IPS-11a (cell line): Measurements from ENCODE around the gene TMF1.

Experiments used
- H3K4me3 ChIP-seq: one replicate; pipeline ENCODE4 v1.5.1; 2013; ENCODE audit warnings: low read depth, low read length, control low read depth

The TMF1 gene

GRCh38 chr3:69081583-69082262 is 29.6 kb upstream of the TMF1 start:
- no peak overlapping the region for H3K4me3 ChIP-seq

DNA sequence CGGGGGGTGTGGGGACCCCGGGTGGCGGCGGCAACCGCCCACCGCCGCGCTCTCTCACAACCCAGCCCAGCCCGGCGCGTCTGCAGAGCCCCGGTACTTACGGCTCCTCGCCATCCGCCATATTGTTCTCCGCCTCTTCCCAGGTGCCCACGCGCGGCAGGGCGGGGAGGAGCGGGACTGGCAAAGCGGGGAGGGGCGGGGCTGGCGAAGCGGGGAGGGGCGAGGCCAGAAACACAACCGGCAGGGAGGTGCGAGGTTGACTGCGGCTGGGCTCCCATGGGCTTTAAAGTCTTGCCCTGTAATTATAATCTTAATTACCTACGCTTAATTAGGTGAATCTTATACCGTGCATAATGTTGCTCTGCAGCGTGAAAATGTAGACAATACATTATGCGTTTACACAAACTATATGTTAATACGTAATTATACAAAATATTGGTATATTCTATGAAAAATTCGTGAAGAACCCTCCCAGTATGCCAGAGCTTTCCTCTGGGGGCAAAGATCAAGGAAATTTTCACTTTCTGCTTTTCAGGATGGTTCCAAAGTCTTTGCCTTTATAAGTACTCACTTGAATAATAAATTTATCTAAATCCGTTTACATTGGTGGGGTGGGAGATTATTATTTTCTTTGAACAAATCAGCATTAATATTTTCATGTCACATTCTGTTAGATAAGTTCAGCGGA is 28.2 kb upstream of the TMF1 start, which contains the start of gene UBA3:
Gene UBA3, minus strand, starts transcription at position 133 of the 688 bp plus-strand sequence. Its CDS starts 12 bp downstream, at position 121.
- H3K4me3 ChIP-seq = peak within 1 kb of the TSS; percentile 77

DNA sequence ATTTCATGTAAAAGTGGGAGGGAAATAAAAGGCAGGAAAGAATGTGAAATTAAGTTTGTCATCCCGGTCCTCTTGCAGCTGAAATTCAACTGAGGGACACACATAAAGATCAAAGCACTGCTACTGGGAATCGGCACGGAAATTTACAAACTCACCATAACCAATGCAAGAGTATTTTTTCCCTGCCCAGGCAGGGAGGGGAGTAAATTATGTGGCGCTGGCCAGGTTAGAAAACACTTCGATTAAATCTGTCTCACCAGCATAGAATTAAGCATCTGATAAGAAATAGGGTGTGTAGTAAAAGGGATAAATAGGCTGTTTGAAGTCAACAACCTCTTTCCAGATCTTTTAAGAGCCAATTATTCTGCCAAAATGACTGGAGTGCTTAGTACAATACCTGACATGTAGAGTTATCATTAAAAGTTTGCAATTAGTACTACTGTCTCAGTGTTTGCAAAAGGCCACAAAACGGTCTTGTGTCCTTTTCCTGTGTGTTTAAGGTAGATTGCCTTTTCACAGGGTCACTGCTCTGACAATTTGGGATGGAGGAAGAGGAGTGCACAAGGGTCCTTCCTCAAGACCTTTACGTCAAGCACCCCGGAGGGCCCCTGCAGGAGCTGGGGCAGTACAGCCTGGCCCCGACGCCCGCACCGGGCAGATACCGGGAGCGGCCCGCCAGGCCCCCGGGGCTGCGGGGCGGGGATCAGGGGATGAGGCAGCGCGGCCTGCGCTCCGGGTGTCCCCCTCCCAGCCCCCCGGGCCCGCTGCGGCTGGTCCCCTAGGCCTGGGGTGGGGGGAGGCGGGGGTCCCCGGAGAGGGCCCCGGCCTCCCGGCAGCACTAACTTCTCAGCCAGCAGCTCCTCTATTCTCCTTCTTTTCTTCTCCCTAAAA is 27.4 kb upstream of the TMF1 start:
- H3K4me3 ChIP-seq = peak overlapping the region; percentile 77

DNA sequence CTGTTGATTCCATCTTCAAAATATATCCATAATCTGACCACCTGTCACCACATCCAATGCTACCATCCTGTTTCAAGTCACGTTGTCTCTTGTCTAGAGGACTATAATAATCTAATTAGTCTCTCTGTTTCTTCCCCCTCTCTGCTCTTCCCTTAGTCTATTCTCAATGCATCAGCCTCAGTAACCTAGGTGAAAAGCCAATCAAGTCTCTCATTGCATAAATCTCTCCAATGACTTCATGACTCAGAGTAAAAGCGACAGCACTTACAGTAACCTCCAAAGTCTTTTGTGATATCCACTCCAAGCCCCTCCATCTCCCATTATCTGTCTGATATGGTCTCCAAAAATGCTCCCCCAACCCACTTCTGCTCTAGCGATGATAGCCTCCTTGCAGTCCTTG is 20.8 kb upstream of the TMF1 start:
- no peak overlapping the region for H3K4me3 ChIP-seq

- H3K4me3 ChIP-seq = no peak overlapping the region
These were observed 14.0 kb upstream of the TMF1 start for GRCh38 chr3:69066121-69066520.

GRCh38 chr3:69065318-69065964 is 13.3 kb upstream of the TMF1 start:
- H3K4me3 ChIP-seq = no peak overlapping the region

DNA sequence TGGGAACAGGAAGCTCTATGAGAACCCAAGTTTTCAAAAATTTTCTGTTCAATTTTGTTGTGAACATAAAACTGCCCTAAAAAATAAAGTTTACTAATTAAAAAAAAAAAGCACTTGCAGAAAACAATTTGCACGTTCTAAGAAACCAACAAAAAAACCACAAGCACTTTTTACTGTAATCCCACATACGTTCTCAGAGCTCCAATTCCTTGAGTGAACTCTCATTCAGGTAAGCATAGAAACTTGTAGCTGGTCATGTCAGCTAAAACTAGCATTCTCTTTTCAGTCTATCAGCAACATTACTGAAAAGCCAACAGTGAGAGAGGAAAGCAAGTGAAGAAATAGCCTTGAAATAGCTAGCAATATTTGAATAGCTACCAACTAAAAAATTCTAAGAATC is 11.5 kb upstream of the TMF1 start:
- no peak overlapping the region for H3K4me3 ChIP-seq

- no peak overlapping the region for H3K4me3 ChIP-seq
These were observed 7.6 kb upstream of the TMF1 start for GRCh38 chr3:69059688-69060087.

GRCh38 chr3:69058947-69059224 is 6.8 kb upstream of the TMF1 start:
- H3K4me3 ChIP-seq = no peak overlapping the region

- no peak overlapping the region for H3K4me3 ChIP-seq
These were observed 6.2 kb upstream of the TMF1 start for GRCh38 chr3:69058180-69058946.

DNA sequence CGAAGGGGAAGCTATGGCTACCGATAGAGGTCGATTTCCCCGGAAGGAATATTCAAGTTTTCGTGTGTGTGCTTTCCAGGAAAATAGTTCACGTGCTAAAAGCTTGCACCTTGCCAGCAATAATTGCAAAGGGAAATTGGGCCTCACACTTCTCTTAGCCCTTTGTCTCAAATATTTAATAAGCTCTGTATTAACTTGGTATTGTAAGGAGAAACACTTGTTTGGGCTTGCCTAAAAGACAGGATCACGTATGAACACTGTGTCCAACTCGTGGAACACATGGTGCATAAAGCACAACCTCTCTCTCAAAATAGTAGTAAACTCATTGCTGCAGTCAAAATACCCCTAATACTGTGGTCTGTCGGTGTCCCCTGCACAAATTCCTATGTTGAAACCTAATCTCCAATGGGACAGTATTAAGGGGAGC is 352 bp upstream of the TMF1 start:
- peak overlapping the region; percentile 91 for H3K4me3 ChIP-seq

DNA sequence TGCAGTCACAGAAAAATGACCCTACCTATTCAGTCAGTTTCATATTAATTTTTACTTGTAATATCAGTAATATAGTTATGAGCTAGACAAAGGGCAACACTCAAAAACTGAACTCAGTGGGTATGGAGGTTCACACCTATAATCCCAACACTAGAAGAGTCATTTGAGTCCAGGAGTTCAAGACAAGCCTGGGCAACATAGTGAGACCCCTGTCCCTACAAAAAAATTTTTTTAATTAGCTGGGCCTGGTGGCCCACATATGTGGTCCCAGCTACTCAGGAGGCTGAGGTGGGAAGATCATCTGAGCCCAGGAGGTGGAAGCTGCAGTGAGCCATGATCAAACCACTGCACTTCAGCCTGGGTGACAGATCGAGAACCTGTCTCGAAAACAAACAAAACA is 3.1 kb downstream of the TMF1 start:
- no peak overlapping the region for H3K4me3 ChIP-seq

- no peak overlapping the region for H3K4me3 ChIP-seq
These were observed 7.5 kb downstream of the TMF1 start for GRCh38 chr3:69044608-69045007.

GRCh38 chr3:69033470-69033869 is 18.7 kb downstream of the TMF1 start:
- no peak overlapping the region for H3K4me3 ChIP-seq

DNA sequence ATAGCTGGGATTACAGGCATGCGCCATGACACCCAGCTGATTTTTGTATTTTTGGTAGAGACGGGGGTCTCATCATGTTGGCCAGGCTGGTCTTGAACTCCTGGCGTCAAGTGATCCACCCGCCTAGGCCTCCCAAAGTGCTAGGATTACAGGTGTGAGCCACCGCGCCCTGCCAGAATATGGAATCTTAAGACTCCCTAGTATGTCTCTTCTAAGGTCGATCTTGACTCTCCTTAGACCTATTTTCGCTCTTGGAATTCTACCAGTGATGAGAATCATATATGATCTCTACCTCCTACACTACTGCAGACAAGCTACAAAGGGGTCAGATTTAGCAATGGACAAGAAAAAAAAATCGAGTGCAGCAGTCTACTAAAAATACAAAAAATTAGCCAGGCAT is 19.4 kb downstream of the TMF1 start:
- H3K4me3 ChIP-seq = no peak overlapping the region

DNA sequence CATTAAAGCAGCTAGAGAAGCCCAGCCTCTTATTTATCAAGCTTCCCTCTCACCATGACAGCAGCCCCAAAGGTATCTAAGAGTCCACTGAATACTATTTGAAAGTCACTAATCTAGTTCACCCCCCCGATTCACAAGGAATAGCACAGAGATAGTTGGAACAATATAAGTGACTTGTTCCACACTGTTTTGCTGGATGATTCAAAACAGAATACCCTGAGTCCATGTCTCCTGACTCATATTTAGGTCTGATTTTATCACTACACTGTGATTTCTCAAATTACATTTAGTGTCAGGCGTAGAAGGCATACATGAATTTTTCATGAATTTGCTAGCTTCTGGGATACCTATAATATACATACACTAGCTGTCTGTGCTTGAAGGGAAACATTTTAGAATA is 20.0 kb downstream of the TMF1 start:
- H3K4me3 ChIP-seq = no peak overlapping the region

GRCh38 chr3:69031635-69032034 is 20.5 kb downstream of the TMF1 start:
- H3K4me3 ChIP-seq = no peak overlapping the region

- H3K4me3 ChIP-seq = no peak overlapping the region
These were observed 31.3 kb downstream of the TMF1 start for GRCh38 chr3:69020857-69021256.

DNA sequence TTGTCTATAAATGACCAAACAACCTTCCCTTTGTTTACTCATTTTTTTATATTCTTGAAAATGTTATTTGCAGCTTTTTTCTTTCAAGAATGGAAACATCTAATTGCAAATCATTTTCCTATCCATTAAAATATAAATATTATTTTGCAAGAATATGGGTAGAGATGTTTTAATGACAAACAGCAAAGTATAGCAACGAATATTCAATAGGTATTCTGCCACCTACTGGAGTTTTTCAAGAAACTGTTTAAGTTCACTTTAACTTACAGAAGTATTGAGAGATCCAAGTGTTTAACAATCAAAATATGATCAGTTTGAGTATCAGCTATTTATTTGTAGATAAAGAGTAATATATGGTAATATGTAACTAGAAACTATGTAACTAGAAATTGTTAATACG is 31.7 kb downstream of the TMF1 start:
- no peak overlapping the region for H3K4me3 ChIP-seq

DNA sequence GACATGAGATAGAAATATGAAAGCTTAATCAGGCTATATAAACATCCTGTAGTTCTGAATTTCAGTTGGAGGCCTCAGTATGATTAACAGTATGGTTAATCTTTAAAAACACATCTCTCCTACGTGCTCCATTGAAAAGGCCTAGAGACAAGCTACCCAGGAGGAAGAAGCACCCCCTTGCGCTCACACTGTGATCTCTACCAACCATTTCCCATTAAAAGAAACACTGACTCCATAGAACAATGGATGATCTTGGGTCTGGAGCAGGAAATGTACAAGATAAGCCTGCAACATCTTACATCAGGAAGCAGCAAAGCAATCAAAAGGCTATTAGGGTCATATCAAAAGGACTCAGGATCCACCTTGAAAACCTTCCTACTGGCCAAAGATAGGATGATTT is 35.2 kb downstream of the TMF1 start:
- H3K4me3 ChIP-seq = no peak overlapping the region

DNA sequence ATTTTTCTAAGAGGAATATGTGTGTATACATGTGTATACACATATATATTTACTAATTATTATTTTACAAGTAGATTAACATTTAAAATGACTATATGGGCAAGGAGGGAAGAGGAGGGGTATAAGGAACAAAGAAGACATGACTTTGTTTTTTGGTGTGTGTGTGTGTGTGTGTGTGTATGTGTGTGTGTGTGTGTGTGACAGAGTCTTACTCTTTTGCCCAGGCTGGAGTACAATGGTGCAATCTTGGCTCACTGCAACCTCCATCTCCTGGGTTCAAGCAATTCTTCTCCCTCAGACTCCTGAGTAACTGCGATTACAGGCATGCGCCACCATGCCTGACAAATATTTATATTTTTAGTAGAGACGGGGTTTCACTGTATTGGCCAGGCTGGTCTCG is 36.0 kb downstream of the TMF1 start:
- H3K4me3 ChIP-seq = no peak overlapping the region
